HFFc6 (cell line): ENCODE results near the gene HOXB3. TPM values are rescaled to one million over a fixed set of nuclear protein-coding genes. Genes with fewer than 3 reads are reported as not detected.
A peak's percentile ranks its signal among the peaks of the same experiment; 100 is the strongest.

Experiments
- DNase-seq: peaks from one replicate; pipeline ENCODE4 v3.0.0-alpha.2; 2018
- H3K27ac Mint-ChIP-seq: 2 replicates; pipeline ENCODE4 v1.8.0; 2020; ENCODE audit warnings: mild to moderate bottlenecking, mixed read lengths
- H3K27me3 Mint-ChIP-seq: 2 replicates; pipeline ENCODE4 v1.8.0; 2021; ENCODE audit warnings: mild to moderate bottlenecking, moderate library complexity, mixed read lengths; ENCODE audit not compliant: insufficient read depth
- H3K36me3 Mint-ChIP-seq: 2 replicates; pipeline ENCODE4 v1.8.0; 2021; ENCODE audit warnings: low read depth, mixed read lengths
- H3K4me1 Mint-ChIP-seq: 2 replicates; pipeline ENCODE4 v1.8.0; 2020; ENCODE audit warnings: low read depth, mixed read lengths
- H3K4me3 Mint-ChIP-seq: 2 replicates; pipeline ENCODE4 v1.8.0; 2020; ENCODE audit warnings: mild to moderate bottlenecking, moderate library complexity, mixed read lengths
- H3K9me3 Mint-ChIP-seq: 2 replicates; pipeline ENCODE4 v1.8.0; 2020; ENCODE audit warnings: mild to moderate bottlenecking, mixed read lengths
- CTCF ChIP-seq: fragments of 200-600 bp; sonication (generic); IDR thresholded peaks from 2 replicates; pipeline ENCODE4 v1.5.0; 2021; ENCODE audit warnings: antibody characterized with exemption, mild to moderate bottlenecking
- total RNA-seq, 6 experiments: library from RNA; stranded (reverse); fragmentation: NEBNext Ultra II Directional; extraction: Animal tissue kit (Norgen Biotek cat#: 25700); gene quantifications; 2 replicates in 1 of 6; 3 replicates in 5 of 6; pipeline ENCODE4 v1.2.3, GENCODE V29; 2021

HOXB3 gene
- total RNA-seq, 6 experiments from 2014 or later: not detected

GRCh38 chr17:48561884-48562810 is 27.9 kb downstream of the HOXB3 start:
- H3K4me3 Mint-ChIP-seq: no peak overlapping the region
- no peaks in the 10 kb centered on the region for H3K9me3 Mint-ChIP-seq
- no peak for DNase-seq
- H3K27me3 Mint-ChIP-seq: peaks cover 65% of the 10 kb centered on the region
- no peaks in the 10 kb centered on the region for H3K4me1 Mint-ChIP-seq
- no peaks in the 10 kb centered on the region for H3K36me3 Mint-ChIP-seq
- no peak overlapping the region for H3K27ac Mint-ChIP-seq
- peak; percentile 41; the same call in 1 of the 2 replicates for TF ChIP-seq CTCF

GRCh38 chr17:48559840-48560817 is 29.9 kb downstream of the HOXB3 start:
- Mint-ChIP-seq H3K9me3 (no peaks in the 10 kb centered on the region), H3K4me3 (no peak overlapping the region), H3K27ac (no peak overlapping the region), H3K36me3 (no peaks in the 10 kb centered on the region), H3K27me3 (peaks cover 80% of the 10 kb centered on the region), H3K4me1 (no peaks in the 10 kb centered on the region)
- 0 out of 2 replicates have a peak, but pooled peaks have one; percentile 10 for TF ChIP-seq CTCF
- no peak for DNase-seq

GRCh38 chr17:48559122-48559839 is 30.8 kb downstream of the HOXB3 start:
- TF ChIP-seq CTCF: no peak
- no peak overlapping the region for H3K27ac Mint-ChIP-seq
- H3K4me1 Mint-ChIP-seq: no peaks in the 10 kb centered on the region
- no peaks in the 10 kb centered on the region for H3K36me3 Mint-ChIP-seq
- peaks cover 84% of the 10 kb centered on the region for H3K27me3 Mint-ChIP-seq
- no peaks in the 10 kb centered on the region for H3K9me3 Mint-ChIP-seq
- H3K4me3 Mint-ChIP-seq: no peak overlapping the region
- no peak for DNase-seq

GRCh38 chr17:48558831-48559121 is 31.3 kb downstream of the HOXB3 start:
- Mint-ChIP-seq H3K27me3 (peaks cover 87% of the 10 kb centered on the region), H3K27ac (no peak overlapping the region), H3K9me3 (no peaks in the 10 kb centered on the region), H3K4me1 (no peaks in the 10 kb centered on the region), H3K4me3 (no peak overlapping the region), H3K36me3 (no peaks in the 10 kb centered on the region)
- TF ChIP-seq CTCF: no peak
- DNase-seq: no peak
